ENCODE data around the gene AGPAT2. TPM values are rescaled to one million over a fixed set of nuclear protein-coding genes. Genes with fewer than 3 reads are reported as not detected.

The AGPAT2 gene
- 100 to 1,000 TPM in 5 of 6 donors, 10 to 100 TPM in 1; 70.2 to 242 (median 140) TPM for total RNA-seq

DNA sequence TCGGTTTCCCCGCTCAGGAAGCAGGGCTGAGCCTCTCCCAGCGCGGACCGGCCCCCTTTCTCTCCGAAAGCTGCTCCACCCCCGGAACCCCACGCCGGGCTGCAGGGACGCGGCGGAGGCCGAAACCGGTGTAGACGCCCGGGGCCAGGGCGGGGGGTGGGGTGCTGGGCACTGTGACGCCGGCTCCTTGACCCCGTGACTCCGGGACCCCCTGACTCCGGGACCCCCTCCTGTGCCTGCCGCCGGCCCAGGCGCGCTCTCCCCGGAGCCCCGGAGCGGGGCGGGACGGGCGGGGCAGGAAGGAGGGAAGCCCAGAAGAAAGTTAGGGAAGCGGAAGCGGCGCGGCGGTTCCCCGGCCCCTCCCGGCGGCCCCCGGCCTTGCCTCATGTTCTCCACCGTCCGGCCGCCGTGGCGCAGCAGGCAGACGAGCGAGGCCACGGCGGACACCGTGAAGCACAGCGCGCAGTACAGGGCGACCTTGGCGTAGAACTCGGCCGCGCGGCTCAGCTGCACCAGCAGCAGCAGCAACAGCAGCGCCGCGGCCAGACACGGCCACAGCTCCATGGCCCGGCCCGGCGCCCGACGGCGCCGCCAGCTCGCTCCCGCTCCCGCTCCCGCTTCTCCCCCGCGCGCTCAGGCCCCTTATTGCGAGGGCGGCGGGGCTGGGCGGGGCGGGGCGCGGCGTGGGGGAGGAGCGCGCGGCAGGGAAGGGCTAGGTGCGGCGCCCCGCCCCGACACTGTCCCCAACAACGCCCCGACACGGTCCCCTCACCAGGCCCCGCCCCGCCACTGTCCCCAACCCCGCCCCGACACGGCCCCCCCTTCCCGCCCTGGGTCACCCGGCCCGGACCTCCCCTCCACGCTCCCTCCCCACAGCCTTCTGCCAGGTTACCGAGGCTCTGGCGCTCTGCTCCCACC lies at the start of gene AGPAT2:
Gene AGPAT2 (minus strand): TSS at position 664 of the 918 bp plus-strand sequence. CDS start 100 bp downstream, at position 564.
- H3K27ac ChIP-seq, result peak within 1 kb of the TSS; percentile 92 to 97 (median 94)
- peaks cover 31 to 70% (median 44%) of the 10 kb centered on the region in 4 donors for H3K4me1 ChIP-seq
- peaks cover 0 to 5% (median 2%) of the 10 kb centered on the region in 4 donors for H3K36me3 ChIP-seq
- WGBS, 2 donors, result 1% methylated on average over 50 of the region's 106 CpGs; no CpG with 5 or more reads in 1 of the 2 donors
- H3K27me3 ChIP-seq, result no peaks in the 10 kb centered on the region
- ATAC-seq (ENCODE audit: low FRiP score in 2 of 2) (peak; percentile 81 to 85), DNase-seq (peak; percentile 94 to 96)
- peak within 1 kb of the TSS; percentile 66 to 88 (median 80) for H3K4me3 ChIP-seq
- TF ChIP-seq, protein P1, sequence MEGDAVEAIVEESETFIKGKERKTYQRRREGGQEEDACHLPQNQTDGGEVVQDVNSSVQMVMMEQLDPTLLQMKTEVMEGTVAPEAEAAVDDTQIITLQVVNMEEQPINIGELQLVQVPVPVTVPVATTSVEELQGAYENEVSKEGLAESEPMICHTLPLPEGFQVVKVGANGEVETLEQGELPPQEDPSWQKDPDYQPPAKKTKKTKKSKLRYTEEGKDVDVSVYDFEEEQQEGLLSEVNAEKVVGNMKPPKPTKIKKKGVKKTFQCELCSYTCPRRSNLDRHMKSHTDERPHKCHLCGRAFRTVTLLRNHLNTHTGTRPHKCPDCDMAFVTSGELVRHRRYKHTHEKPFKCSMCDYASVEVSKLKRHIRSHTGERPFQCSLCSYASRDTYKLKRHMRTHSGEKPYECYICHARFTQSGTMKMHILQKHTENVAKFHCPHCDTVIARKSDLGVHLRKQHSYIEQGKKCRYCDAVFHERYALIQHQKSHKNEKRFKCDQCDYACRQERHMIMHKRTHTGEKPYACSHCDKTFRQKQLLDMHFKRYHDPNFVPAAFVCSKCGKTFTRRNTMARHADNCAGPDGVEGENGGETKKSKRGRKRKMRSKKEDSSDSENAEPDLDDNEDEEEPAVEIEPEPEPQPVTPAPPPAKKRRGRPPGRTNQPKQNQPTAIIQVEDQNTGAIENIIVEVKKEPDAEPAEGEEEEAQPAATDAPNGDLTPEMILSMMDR (IDR thresholded peaks at IDR 0.05), result peak in 3 of 6 experiments; percentile 25 to 42 (median 35)
- TF ChIP-seq EP300 (IDR thresholded peaks at IDR 0.05) (no peak), POLR2AphosphoS5 (IDR thresholded peaks at IDR 0.05) (peak; percentile 46 to 68), POLR2A (IDR thresholded peaks at IDR 0.05) (peak in 3 of 4 donors; percentile 72 to 92 (median 75))
- H3K9me3 ChIP-seq, result no peaks in the 10 kb centered on the region

DNA sequence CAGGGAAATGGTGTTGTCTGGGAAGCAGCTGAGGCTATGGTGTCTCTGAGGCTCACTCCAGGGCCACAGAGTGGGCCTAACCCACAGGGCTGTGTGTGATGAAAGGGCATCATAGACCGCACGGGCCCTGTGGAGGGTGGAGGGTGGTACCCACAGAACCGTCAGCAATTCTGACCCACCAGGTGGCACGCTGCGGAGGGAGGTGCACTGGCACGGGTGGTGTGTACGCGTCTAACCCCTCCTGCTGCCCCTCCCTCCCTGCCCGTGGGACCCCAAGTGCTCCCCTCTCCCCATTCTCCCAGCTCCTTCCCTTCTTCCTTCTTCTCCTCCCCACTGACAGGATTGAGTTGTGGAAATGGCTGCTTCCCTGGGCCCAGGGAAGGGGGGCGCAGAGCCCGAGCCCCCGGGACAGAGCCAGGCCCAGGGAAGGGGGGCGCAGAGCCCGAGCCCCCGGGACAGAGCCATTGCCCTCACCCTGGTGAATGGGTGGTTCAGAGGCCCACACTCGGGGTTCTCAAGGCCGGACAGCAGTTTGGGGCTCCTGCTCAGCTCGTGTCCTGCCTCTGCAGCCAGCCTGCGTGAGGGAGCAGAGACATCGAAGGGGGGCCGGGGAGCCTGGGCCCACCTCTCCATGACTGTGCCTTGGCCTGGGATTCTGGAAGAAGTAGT lies 48.7 kb upstream of the AGPAT2 start:
- H3K4me3 ChIP-seq, result no peak overlapping the region
- ATAC-seq (ENCODE audit: low FRiP score in 2 of 2), result no peak
- H3K9me3 ChIP-seq, result no peaks in the 10 kb centered on the region
- no peak overlapping the region for H3K27ac ChIP-seq
- peaks cover 0 to 5% (median under 1%) of the 10 kb centered on the region in 4 donors for H3K27me3 ChIP-seq
- TF ChIP-seq POLR2A (IDR thresholded peaks at IDR 0.05), result no peak
- TF ChIP-seq EP300 (IDR thresholded peaks at IDR 0.05), result no peak
- peak in 1 of 2 donors; percentile 52 for DNase-seq
- WGBS, 2 donors, result 87 to 92% methylated on average over 15 to 21 of the region's 21 CpGs
- peaks cover 2 to 4% (median 3%) of the 10 kb centered on the region in 4 donors for H3K4me1 ChIP-seq
- no peaks in the 10 kb centered on the region for H3K36me3 ChIP-seq

DNA sequence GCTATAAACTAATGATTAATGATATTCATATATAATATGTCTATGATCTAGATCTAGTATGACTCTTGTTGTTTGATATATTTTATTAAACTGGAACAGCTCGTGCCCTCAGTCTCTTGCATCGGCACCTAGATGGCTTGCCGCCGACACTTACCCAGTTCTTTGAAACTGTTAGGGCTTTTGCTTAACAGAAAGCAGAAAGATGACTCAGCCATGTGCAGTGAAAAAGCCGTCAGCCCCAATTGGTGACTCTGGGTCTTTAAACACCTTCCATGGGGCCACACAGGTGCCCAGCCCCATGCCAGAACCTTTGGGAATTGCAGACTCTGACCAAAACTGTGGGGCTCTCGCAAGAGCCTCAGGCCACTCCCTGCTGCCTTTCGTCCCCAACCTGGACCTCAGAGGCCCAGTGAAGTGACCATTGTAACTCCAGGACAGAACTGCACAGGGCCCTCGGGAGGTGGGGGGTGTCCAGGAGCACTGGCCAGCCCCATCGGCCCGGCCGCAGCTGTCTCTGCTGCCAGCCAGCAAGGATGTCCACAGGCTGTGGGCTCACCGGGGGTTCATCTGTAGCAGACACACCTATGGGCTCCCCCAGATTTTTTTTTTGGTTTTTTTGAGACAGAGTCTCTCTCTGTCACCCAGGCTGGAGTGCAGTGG lies 47.7 kb upstream of the AGPAT2 start:
- no peaks in the 10 kb centered on the region for H3K27me3 ChIP-seq

DNA sequence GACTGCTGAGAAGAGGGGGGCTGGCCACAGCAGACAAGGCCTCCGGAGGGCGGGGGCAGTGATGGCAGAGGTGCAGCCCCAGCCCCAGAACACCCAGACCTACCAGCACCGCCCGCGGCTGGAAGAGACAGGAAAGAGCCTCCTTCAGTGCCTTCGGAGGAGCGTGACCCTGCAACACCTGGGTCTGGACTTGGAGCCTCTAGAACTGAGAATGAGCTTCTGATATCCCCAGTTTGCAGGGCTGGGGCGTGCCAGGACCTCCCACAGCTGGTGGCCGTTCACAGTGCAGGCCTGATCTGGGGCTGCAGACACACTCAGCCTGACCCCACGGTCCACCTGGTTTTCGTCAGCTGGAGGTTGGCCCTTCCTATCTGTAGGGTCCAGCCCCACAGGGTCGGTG lies 46.4 kb upstream of the AGPAT2 start:
- DNase-seq (no peak), ATAC-seq (ENCODE audit: low FRiP score in 2 of 2) (no peak)
- Histone ChIP-seq H3K9me3 (no peaks in the 10 kb centered on the region), H3K36me3 (no peaks in the 10 kb centered on the region), H3K4me3 (no peak overlapping the region), H3K4me1 (peaks cover 5 to 7% (median 6%) of the 10 kb centered on the region in 4 donors), H3K27me3 (no peaks in the 10 kb centered on the region), H3K27ac (no peak overlapping the region)
- WGBS, 2 donors, result 87 to 94% methylated on average over 9 to 12 of the region's 12 CpGs
- TF ChIP-seq EP300 (IDR thresholded peaks at IDR 0.05), result no peak
- TF ChIP-seq POLR2AphosphoS5 (IDR thresholded peaks at IDR 0.05), result no peak
- TF ChIP-seq POLR2A (IDR thresholded peaks at IDR 0.05), result no peak
- TF ChIP-seq, protein P1 (IDR thresholded peaks at IDR 0.05), result no peak

More for the DNA sequence above, 47.7 kb upstream of the AGPAT2 start:
- Histone ChIP-seq H3K4me1 (no peaks in the 10 kb centered on the region), H3K4me3 (no peak overlapping the region), H3K9me3 (no peaks in the 10 kb centered on the region), H3K36me3 (no peaks in the 10 kb centered on the region), H3K27ac (no peak overlapping the region)
- WGBS, 2 donors, result 87 to 91% methylated on average over 10 to 11 of the region's 12 CpGs
- DNase-seq, result peak in 1 of 2 donors; percentile 67
- ATAC-seq (ENCODE audit: low FRiP score in 2 of 2), result no peak
- TF ChIP-seq EP300 (IDR thresholded peaks at IDR 0.05), result no peak

DNA sequence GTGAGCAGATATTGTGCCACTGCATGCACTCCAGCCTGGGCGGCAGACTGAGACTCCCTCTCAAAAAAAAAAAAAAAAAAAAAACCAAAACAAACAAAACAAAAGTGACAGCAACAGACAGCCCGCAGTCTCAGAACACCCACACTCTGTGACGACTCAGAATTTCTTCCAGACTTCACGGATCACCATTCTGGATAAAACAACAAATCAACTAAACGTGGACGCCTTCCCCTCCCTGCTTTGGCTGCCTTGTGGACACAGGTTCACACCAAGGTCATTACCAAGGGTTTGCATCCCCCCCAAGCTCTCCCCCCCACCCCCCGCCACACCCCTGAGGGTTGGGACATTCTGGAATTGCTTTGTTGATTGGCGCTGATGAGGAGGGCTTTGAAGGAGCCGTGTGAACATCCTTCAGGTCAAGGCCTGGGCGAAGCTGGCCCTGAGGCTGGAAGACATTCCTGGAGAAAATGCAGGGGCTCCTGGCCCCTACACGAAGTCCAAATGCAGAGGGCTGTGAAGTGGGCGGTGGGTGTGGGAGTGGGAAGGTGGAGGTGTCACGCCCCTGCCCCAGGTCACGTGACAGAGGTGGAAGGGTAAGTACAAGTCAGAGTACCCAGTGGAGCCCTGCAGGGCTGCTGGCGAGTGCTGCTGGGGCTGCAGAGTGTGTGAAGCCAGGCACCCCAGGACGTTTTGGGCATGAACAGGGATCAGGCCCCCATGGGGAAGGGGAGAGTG lies 45.4 kb upstream of the AGPAT2 start:
- TF ChIP-seq POLR2AphosphoS5 (IDR thresholded peaks at IDR 0.05) (no peak), POLR2A (IDR thresholded peaks at IDR 0.05) (no peak), EP300 (IDR thresholded peaks at IDR 0.05) (no peak)
- TF ChIP-seq, protein P1 (IDR thresholded peaks at IDR 0.05), result no peak
- 75 to 77% methylated on average over 16 of the region's 16 CpGs for WGBS, 2 donors
- H3K27ac ChIP-seq, result no peak overlapping the region

More for the DNA sequence above, 45.4 kb upstream of the AGPAT2 start:
- H3K27me3 ChIP-seq, result no peaks in the 10 kb centered on the region
- H3K4me3 ChIP-seq, result no peak overlapping the region
- H3K9me3 ChIP-seq, result no peaks in the 10 kb centered on the region
- DNase-seq, result no peak
- no peaks in the 10 kb centered on the region for H3K36me3 ChIP-seq
- peaks cover 6 to 13% (median 8%) of the 10 kb centered on the region in 4 donors for H3K4me1 ChIP-seq
- ATAC-seq (ENCODE audit: low FRiP score in 2 of 2), result no peak
